ENCODE results near the gene CNIH4. TPM values are rescaled to one million over a fixed set of nuclear protein-coding genes. Genes with fewer than 3 reads are reported as not detected.
"Not testable (repeated sequence)": the region's sequence is repeated elsewhere in the genome, so short reads cannot be mapped to it uniquely, and the experiment has no call there.

CNIH4 gene
- polyA plus RNA-seq, 1 of the 3 experiments (the other 2 are of a cell fraction): 37.7 TPM

DNA sequence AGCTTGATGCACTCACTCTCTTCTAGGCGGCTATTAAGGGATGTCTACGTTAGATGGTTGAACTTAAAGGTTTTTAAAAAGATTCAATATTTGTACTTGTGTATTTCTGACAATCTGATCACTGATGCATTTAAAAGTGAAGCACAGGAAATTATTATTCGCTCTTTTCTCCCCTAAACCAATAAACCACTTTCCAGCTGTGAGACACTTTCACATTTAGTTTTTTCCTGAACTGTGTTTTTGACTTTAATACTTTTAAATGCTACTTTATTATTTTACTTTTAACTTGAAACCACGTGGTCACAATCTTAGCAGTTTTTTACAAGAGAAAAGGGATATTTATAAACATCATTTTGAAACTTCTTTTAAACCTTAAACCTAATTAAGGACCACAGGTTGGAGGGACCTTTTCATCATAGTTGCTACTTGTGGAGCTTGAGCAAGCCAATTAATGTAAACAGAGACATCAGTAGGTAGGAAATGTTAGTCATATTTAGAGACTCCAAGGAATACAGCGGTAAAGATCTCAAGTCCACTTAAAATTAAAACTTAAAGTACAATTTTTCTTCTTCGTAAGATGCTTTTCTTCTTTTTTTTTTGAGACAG is 68.7 kb downstream of the CNIH4 start:
- ChIA-PET POLR2A (no interaction called here), CTCF (interaction anchor here (1.1 kb wide), 1 partner anchor 32 kb away, joined by 3 read pairs; no protein-coding TSS in a partner anchor)
- H3K36me3 ChIP-seq (replicated peaks in 1 of 2; ENCODE audit: control insufficient read depth in 1 of 2, insufficient read depth in 2 of 2, low read length in 1 of 2): peaks cover 85 to 88% of the 10 kb centered on the region in 2 experiments
- H3K4me3 ChIP-seq (ENCODE audit: low read depth in 2 of 2, low read length in 1 of 2): no peak overlapping the region
- H3K27ac ChIP-seq (ENCODE audit: low read depth in 2 of 2, low read length in 1 of 2): no peak overlapping the region
- H3K9me3 ChIP-seq: no peaks in the 10 kb centered on the region
- no peak for TF ChIP-seq EP300 (IDR thresholded peaks at IDR 0.05; ENCODE audit: borderline replicate concordance in 1 of 2, low read depth in 1 of 2, low read length in 1 of 2)
- TF ChIP-seq NRF1 (IDR thresholded peaks at IDR 0.05; ENCODE audit: low read depth, low read length): no peak
- TF ChIP-seq NFIC (IDR thresholded peaks at IDR 0.05; ENCODE audit: borderline replicate concordance): no peak
- TF ChIP-seq FOXJ3 (CRISPR knock-in tag; IDR thresholded peaks at IDR 0.05): no peak
- TF ChIP-seq EZH2phosphoT487 (IDR thresholded peaks at IDR 0.05; ENCODE audit: borderline replicate concordance, low read depth): no peak
- TF ChIP-seq, protein P1, sequence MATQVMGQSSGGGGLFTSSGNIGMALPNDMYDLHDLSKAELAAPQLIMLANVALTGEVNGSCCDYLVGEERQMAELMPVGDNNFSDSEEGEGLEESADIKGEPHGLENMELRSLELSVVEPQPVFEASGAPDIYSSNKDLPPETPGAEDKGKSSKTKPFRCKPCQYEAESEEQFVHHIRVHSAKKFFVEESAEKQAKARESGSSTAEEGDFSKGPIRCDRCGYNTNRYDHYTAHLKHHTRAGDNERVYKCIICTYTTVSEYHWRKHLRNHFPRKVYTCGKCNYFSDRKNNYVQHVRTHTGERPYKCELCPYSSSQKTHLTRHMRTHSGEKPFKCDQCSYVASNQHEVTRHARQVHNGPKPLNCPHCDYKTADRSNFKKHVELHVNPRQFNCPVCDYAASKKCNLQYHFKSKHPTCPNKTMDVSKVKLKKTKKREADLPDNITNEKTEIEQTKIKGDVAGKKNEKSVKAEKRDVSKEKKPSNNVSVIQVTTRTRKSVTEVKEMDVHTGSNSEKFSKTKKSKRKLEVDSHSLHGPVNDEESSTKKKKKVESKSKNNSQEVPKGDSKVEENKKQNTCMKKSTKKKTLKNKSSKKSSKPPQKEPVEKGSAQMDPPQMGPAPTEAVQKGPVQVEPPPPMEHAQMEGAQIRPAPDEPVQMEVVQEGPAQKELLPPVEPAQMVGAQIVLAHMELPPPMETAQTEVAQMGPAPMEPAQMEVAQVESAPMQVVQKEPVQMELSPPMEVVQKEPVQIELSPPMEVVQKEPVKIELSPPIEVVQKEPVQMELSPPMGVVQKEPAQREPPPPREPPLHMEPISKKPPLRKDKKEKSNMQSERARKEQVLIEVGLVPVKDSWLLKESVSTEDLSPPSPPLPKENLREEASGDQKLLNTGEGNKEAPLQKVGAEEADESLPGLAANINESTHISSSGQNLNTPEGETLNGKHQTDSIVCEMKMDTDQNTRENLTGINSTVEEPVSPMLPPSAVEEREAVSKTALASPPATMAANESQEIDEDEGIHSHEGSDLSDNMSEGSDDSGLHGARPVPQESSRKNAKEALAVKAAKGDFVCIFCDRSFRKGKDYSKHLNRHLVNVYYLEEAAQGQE (IDR thresholded peaks at IDR 0.05; ENCODE audit: low read depth, low read length): no peak
- TF ChIP-seq SMC3 (IDR thresholded peaks at IDR 0.05; ENCODE audit: low read depth, low read length): no peak
- no peak for TF ChIP-seq MXI1 (IDR thresholded peaks at IDR 0.05; ENCODE audit: low read depth, low read length)
- TF ChIP-seq CHD2 (IDR thresholded peaks at IDR 0.05; ENCODE audit: low read length, partially characterized antibody): no peak
- TF ChIP-seq FOSL2 (IDR thresholded peaks at IDR 0.05; ENCODE audit: borderline replicate concordance, low read depth): no peak
- no peak for TF ChIP-seq POLR2AphosphoS5 (IDR thresholded peaks at IDR 0.05; ENCODE audit: low read depth, low read length)
- TF ChIP-seq, protein P2, sequence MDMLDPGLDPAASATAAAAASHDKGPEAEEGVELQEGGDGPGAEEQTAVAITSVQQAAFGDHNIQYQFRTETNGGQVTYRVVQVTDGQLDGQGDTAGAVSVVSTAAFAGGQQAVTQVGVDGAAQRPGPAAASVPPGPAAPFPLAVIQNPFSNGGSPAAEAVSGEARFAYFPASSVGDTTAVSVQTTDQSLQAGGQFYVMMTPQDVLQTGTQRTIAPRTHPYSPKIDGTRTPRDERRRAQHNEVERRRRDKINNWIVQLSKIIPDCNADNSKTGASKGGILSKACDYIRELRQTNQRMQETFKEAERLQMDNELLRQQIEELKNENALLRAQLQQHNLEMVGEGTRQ (IDR thresholded peaks at IDR 0.05; ENCODE audit: borderline replicate concordance, low read depth, low read length): no peak
- TF ChIP-seq RXRA (IDR thresholded peaks at IDR 0.05; ENCODE audit: borderline replicate concordance, low read depth): no peak
- H3K9ac ChIP-seq: no peak overlapping the region
- H3F3A ChIP-seq (replicated peaks; ENCODE audit: insufficient read depth): peaks cover 25% of the 10 kb centered on the region
- H2AFZ ChIP-seq (ENCODE audit: low read depth): no peak overlapping the region
- DNase-seq: no peak
- H3K79me2 ChIP-seq (ENCODE audit: insufficient read depth): peaks cover 78% of the 10 kb centered on the region
- H3K4me2 ChIP-seq: no peak overlapping the region
- H3K27me3 ChIP-seq (ENCODE audit: insufficient read depth): no peaks in the 10 kb centered on the region
- WGBS (ENCODE audit: low lambda C conversion rate): 96% methylated on average over 6 of the region's 6 CpGs
- H3K4me1 ChIP-seq (ENCODE audit: control insufficient read depth in 1 of 2, insufficient read depth in 2 of 2, low read depth in 1 of 2, low read length in 1 of 2): peaks cover 10 to 23% of the 10 kb centered on the region in 2 experiments; a peak in 3 of 4 replicates
- no peaks in the 10 kb centered on the region for H3K9me2 ChIP-seq
- H4K20me1 ChIP-seq (ENCODE audit: insufficient read depth): peaks cover 32% of the 10 kb centered on the region; the same call in 1 of the 2 replicates

DNA sequence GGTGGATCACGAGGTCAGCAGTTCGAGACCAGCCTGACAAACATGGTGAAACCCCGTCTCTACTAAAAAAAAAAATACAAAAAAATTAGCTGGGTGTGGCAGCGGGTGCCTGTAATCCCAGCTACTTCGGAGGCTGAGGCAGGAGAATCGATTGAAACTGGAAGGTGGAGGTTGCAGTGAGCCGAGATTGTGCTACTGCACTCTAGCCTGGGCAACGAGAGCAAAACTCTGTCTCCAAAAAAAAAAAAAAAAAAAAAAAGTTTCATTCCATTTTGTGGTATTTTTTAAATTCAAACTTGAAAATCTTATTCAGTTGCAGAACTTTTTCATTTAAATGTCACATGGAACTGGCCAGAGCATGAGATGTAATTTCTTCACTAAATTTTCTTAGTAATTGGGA is 70.2 kb downstream of the CNIH4 start:
- not testable (repeated sequence) for H3K27me3 ChIP-seq (ENCODE audit: insufficient read depth); DNase-seq; H3K9me2 ChIP-seq; H3K9ac ChIP-seq; H2AFZ ChIP-seq (ENCODE audit: low read depth); H3K9me3 ChIP-seq; H3K4me3 ChIP-seq (ENCODE audit: low read depth in 2 of 2, low read length in 1 of 2)
- peaks cover 88% of the 10 kb centered on the region for H3K79me2 ChIP-seq (ENCODE audit: insufficient read depth)
- peak overlapping the region; percentile 42; the same call in 1 of the 2 replicates for H3K4me2 ChIP-seq
- CTCF ChIA-PET: interaction anchor here (0.6 kb wide), 1 partner anchor 27 kb away, joined by 3 read pairs; no protein-coding TSS in a partner anchor
- peaks cover 25 to 28% of the 10 kb centered on the region in 2 experiments; a peak in 3 of 4 replicates for H3K4me1 ChIP-seq (ENCODE audit: control insufficient read depth in 1 of 2, insufficient read depth in 2 of 2, low read depth in 1 of 2, low read length in 1 of 2)
- H3F3A ChIP-seq (replicated peaks; ENCODE audit: insufficient read depth): peaks cover 39% of the 10 kb centered on the region
- peaks cover 82 to 87% of the 10 kb centered on the region in 2 experiments for H3K36me3 ChIP-seq (replicated peaks in 1 of 2; ENCODE audit: control insufficient read depth in 1 of 2, insufficient read depth in 2 of 2, low read length in 1 of 2)
- H4K20me1 ChIP-seq (ENCODE audit: insufficient read depth): peaks cover 46% of the 10 kb centered on the region
- peak overlapping the region in 1 of 2 experiments; percentile 81; a peak in 2 of 4 replicates for H3K27ac ChIP-seq (ENCODE audit: low read depth in 2 of 2, low read length in 1 of 2)
- WGBS (ENCODE audit: low lambda C conversion rate): 89% methylated on average over 8 of the region's 8 CpGs
- POLR2A ChIA-PET: interaction anchor here (0.6 kb wide), 1 partner anchor 30 kb away, joined by 3 read pairs; no protein-coding TSS in a partner anchor
